HG03457 (cell line): Measurements from ENCODE around the gene KRT4.
"Not testable (repeated sequence)": the region's sequence is repeated elsewhere in the genome, so short reads cannot be mapped to it uniquely, and the experiment has no call there.

Experiments
- ATAC-seq: cut with Tn5 transposase; IDR thresholded peaks from one replicate; pipeline ENCODE4 v1.9.1; 2021; ENCODE audit warnings: moderate number of reproducible peaks; ENCODE audit not compliant: unreplicated experiment

The KRT4 gene

GRCh38 chr12:52808573-52809160 is 5.2 kb downstream of the KRT4 start:
- ATAC-seq, result no peak

- ATAC-seq, result no peak
Observed at GRCh38 chr12:52807544-52808470, 6.1 kb downstream of the KRT4 start.

- no peak for ATAC-seq
Observed at GRCh38 chr12:52806821-52807543, 6.9 kb downstream of the KRT4 start.

GRCh38 chr12:52806169-52806811 is 7.6 kb downstream of the KRT4 start:
- ATAC-seq, result no peak

GRCh38 chr12:52805739-52806138 is 8.2 kb downstream of the KRT4 start:
- no peak for ATAC-seq

- no peak for ATAC-seq
Observed at GRCh38 chr12:52805000-52805399, 8.9 kb downstream of the KRT4 start.

- no peak for ATAC-seq
Observed at GRCh38 chr12:52802442-52802841, 11.5 kb downstream of the KRT4 start.

GRCh38 chr12:52801773-52802172 is 12.1 kb downstream of the KRT4 start:
- ATAC-seq, result no peak

GRCh38 chr12:52800259-52800917 is 13.5 kb downstream of the KRT4 start:
- no peak for ATAC-seq

GRCh38 chr12:52799505-52800211 is 14.3 kb downstream of the KRT4 start:
- ATAC-seq, result no peak

GRCh38 chr12:52798671-52799504 is 15.0 kb downstream of the KRT4 start:
- no peak for ATAC-seq

GRCh38 chr12:52798003-52798670 is 15.8 kb downstream of the KRT4 start:
- ATAC-seq, result no peak

- no peak for ATAC-seq
Observed at GRCh38 chr12:52797529-52797894, 16.4 kb downstream of the KRT4 start.

- ATAC-seq, result no peak
Observed at GRCh38 chr12:52796839-52797528, 16.9 kb downstream of the KRT4 start.

GRCh38 chr12:52796429-52796794 is 17.5 kb downstream of the KRT4 start:
- ATAC-seq, result no peak

- no peak for ATAC-seq
Observed at GRCh38 chr12:52795694-52796428, 18.1 kb downstream of the KRT4 start, which contains the start of gene KRT3. Gene KRT3 (minus strand): TSS chr12:52796117. CDS start chr12:52796042, 75 bp downstream.

- not testable (repeated sequence) for ATAC-seq
Observed at GRCh38 chr12:52795332-52795674, 18.6 kb downstream of the KRT4 start.
